WTC11 (cell line): ENCODE results near the gene FAM193B. TPM values are rescaled to one million over a fixed set of nuclear protein-coding genes. Genes with fewer than 3 reads are reported as not detected.

Source experiments
- ELF4 ChIP-seq: sonication (generic); formaldehyde crosslinking; IDR thresholded peaks from 2 replicates; pipeline ENCODE4 v1.8.1; 2022; ENCODE audit warnings: low read depth, mild to moderate bottlenecking, moderate library complexity, missing genetic modification reagents
- EMX1 ChIP-seq: fragments of 250-450 bp; sonication (Bioruptor Pico); IDR thresholded peaks from 2 replicates; pipeline ENCODE4 v1.8.0; 2021; ENCODE audit warnings: mild to moderate bottlenecking
- ESRRA ChIP-seq: sonication (generic); formaldehyde crosslinking; IDR thresholded peaks from 2 replicates; pipeline ENCODE4 v1.8.1; 2022; ENCODE audit warnings: mild to moderate bottlenecking, missing genetic modification reagents, borderline replicate concordance
- FOXK1 ChIP-seq: sonication (generic); formaldehyde crosslinking; IDR thresholded peaks from 2 replicates; pipeline ENCODE4 v1.8.0; 2022; ENCODE audit warnings: mild to moderate bottlenecking, moderate library complexity, missing genetic modification reagents
- GABPB1 ChIP-seq: sonication (generic); formaldehyde crosslinking; IDR thresholded peaks from 2 replicates; pipeline ENCODE4 v1.8.1; 2023; ENCODE audit warnings: mild to moderate bottlenecking, missing genetic modification reagents
- MYBL2 ChIP-seq: sonication (generic); formaldehyde crosslinking; IDR thresholded peaks from 2 replicates; pipeline ENCODE4 v1.8.1; 2023; ENCODE audit warnings: mild to moderate bottlenecking, moderate library complexity, missing genetic modification reagents
- NFATC4 ChIP-seq: fragments of 250-450 bp; sonication (Bioruptor Pico); IDR thresholded peaks from 2 replicates; pipeline ENCODE4 v1.9.0; 2021; ENCODE audit warnings: mild to moderate bottlenecking
- NFE2L1 ChIP-seq: sonication (generic); formaldehyde crosslinking; IDR thresholded peaks from 2 replicates; pipeline ENCODE4 v1.8.1; 2023; ENCODE audit warnings: missing genetic modification reagents
- NR1H2 ChIP-seq: sonication (generic); formaldehyde crosslinking; IDR thresholded peaks from 2 replicates; pipeline ENCODE4 v1.9.0; 2021; ENCODE audit warnings: mild to moderate bottlenecking, moderate library complexity, missing genetic modification reagents
- NR2C2 ChIP-seq: sonication (generic); formaldehyde crosslinking; IDR thresholded peaks from 2 replicates; pipeline ENCODE4 v1.8.0; 2022; ENCODE audit warnings: mild to moderate bottlenecking, missing genetic modification reagents
- TEAD1 ChIP-seq: sonication (generic); formaldehyde crosslinking; IDR thresholded peaks from 2 replicates; pipeline ENCODE4 v1.8.0; 2022; ENCODE audit warnings: mild to moderate bottlenecking, missing genetic modification reagents
- ZNF423 ChIP-seq: fragments of 250-450 bp; sonication (Bioruptor Pico); IDR thresholded peaks from 2 replicates; pipeline ENCODE4 v2.1.2; 2022; ENCODE audit warnings: mild to moderate bottlenecking, moderate library complexity
- total RNA-seq: library from RNA; stranded (reverse); gene quantifications from 3 replicates; pipeline ENCODE4 v1.2.3, GENCODE V29; 2021
- TF ChIP-seq, protein P1 (sequence below): sonication (generic); formaldehyde crosslinking; IDR thresholded peaks from 2 replicates; pipeline ENCODE4 v1.8.1; 2023; ENCODE audit warnings: mild to moderate bottlenecking, missing genetic modification reagents
- TF ChIP-seq, protein P2 (sequence below): fragments of 250-450 bp; sonication (Bioruptor Pico); IDR thresholded peaks from 2 replicates; pipeline ENCODE4 v1.9.0; 2021; ENCODE audit warnings: mild to moderate bottlenecking
- TF ChIP-seq, protein P3 (sequence below): sonication (generic); formaldehyde crosslinking; IDR thresholded peaks from 2 replicates; pipeline ENCODE4 v1.8.1; 2022; ENCODE audit warnings: low read depth, missing genetic modification reagents, borderline replicate concordance
- TF ChIP-seq, protein P4 (sequence below): sonication (generic); formaldehyde crosslinking; IDR thresholded peaks from 2 replicates; pipeline ENCODE4 v1.8.1; 2023; ENCODE audit warnings: mild to moderate bottlenecking, missing genetic modification reagents
- TF ChIP-seq, protein P5 (sequence below): fragments of 250-450 bp; sonication (Bioruptor Pico); IDR thresholded peaks from 2 replicates; pipeline ENCODE4 v1.9.0; 2021; ENCODE audit warnings: mild to moderate bottlenecking
- TF ChIP-seq, protein P6 (sequence below): sonication (generic); formaldehyde crosslinking; IDR thresholded peaks from 2 replicates; pipeline ENCODE4 v1.8.1; 2023; ENCODE audit warnings: mild to moderate bottlenecking, moderate library complexity, missing genetic modification reagents
- TF ChIP-seq, protein P7 (sequence below): sonication (generic); formaldehyde crosslinking; IDR thresholded peaks from 2 replicates; pipeline ENCODE4 v1.8.0; 2022; ENCODE audit warnings: mild to moderate bottlenecking, missing genetic modification reagents
- TF ChIP-seq, protein P8 (sequence below): sonication (generic); formaldehyde crosslinking; IDR thresholded peaks from 2 replicates; pipeline ENCODE4 v1.8.0; 2023; ENCODE audit warnings: missing genetic modification reagents, mild to moderate bottlenecking, borderline replicate concordance

The FAM193B gene
- total RNA-seq, 1 experiment from 2014 or later: 101 TPM

DNA sequence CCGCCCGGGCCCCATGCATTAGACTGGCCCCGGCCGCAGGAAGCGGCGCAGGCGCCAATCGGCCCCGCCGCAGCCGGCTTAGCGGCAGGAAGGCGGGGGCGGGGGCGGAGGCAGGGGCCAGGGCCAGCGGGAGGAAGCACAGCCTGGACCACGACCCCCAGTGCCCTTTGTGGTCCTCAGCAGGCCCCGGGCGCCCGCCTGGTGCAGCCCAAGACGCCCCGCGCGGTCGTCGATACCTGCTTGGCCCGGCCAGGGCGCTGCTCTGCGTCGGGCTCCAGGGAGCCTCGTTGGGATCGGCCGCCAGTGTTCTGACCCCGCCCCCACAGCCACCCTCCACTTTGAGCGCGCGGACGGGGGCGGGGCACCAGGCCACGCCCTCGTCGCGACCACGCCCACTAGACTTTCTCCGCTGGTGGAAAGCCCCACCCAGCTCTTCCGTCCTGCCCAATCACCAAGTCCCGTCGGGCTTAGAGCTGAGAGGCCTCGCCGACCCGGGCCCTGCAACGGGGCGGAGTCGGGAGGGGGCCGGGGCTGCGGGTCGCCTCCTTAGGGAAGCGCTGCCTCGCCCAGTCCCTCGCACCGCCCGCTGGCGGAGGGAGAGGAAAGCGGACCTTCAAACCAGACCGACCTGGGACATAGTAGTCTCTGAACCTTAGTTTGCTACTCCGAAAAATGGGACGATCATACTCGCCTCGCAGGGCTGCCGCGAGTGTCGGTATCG is 56.9 kb downstream of the FAM193B start, which contains the start of gene PDLIM7 (continued):
- TF ChIP-seq EMX1 (CRISPR knock-in tag): no peak
- TF ChIP-seq ZNF423 (CRISPR knock-in tag): peak; percentile 52; the same call in 1 of the 2 replicates
- peak; percentile 4; the same call in 1 of the 2 replicates for TF ChIP-seq FOXK1 (CRISPR knock-in tag)
- TF ChIP-seq, protein P1, sequence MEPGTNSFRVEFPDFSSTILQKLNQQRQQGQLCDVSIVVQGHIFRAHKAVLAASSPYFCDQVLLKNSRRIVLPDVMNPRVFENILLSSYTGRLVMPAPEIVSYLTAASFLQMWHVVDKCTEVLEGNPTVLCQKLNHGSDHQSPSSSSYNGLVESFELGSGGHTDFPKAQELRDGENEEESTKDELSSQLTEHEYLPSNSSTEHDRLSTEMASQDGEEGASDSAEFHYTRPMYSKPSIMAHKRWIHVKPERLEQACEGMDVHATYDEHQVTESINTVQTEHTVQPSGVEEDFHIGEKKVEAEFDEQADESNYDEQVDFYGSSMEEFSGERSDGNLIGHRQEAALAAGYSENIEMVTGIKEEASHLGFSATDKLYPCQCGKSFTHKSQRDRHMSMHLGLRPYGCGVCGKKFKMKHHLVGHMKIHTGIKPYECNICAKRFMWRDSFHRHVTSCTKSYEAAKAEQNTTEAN (CRISPR knock-in tag): 0 out of 2 replicates have a peak, but pooled peaks have one; percentile 1
- TF ChIP-seq ELF4 (CRISPR knock-in tag): peak; percentile 53; the same call in 1 of the 2 replicates
- TF ChIP-seq, protein P2, sequence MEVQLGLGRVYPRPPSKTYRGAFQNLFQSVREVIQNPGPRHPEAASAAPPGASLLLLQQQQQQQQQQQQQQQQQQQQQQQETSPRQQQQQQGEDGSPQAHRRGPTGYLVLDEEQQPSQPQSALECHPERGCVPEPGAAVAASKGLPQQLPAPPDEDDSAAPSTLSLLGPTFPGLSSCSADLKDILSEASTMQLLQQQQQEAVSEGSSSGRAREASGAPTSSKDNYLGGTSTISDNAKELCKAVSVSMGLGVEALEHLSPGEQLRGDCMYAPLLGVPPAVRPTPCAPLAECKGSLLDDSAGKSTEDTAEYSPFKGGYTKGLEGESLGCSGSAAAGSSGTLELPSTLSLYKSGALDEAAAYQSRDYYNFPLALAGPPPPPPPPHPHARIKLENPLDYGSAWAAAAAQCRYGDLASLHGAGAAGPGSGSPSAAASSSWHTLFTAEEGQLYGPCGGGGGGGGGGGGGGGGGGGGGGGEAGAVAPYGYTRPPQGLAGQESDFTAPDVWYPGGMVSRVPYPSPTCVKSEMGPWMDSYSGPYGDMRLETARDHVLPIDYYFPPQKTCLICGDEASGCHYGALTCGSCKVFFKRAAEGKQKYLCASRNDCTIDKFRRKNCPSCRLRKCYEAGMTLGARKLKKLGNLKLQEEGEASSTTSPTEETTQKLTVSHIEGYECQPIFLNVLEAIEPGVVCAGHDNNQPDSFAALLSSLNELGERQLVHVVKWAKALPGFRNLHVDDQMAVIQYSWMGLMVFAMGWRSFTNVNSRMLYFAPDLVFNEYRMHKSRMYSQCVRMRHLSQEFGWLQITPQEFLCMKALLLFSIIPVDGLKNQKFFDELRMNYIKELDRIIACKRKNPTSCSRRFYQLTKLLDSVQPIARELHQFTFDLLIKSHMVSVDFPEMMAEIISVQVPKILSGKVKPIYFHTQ: peak; percentile 84; the same call in 1 of the 2 replicates
- TF ChIP-seq, protein P3, sequence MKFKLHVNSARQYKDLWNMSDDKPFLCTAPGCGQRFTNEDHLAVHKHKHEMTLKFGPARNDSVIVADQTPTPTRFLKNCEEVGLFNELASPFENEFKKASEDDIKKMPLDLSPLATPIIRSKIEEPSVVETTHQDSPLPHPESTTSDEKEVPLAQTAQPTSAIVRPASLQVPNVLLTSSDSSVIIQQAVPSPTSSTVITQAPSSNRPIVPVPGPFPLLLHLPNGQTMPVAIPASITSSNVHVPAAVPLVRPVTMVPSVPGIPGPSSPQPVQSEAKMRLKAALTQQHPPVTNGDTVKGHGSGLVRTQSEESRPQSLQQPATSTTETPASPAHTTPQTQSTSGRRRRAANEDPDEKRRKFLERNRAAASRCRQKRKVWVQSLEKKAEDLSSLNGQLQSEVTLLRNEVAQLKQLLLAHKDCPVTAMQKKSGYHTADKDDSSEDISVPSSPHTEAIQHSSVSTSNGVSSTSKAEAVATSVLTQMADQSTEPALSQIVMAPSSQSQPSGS (CRISPR knock-in tag): no peak
- no peak for TF ChIP-seq NR2C2 (CRISPR knock-in tag)
- TF ChIP-seq NFE2L1 (CRISPR knock-in tag): no peak
- TF ChIP-seq, protein P4, sequence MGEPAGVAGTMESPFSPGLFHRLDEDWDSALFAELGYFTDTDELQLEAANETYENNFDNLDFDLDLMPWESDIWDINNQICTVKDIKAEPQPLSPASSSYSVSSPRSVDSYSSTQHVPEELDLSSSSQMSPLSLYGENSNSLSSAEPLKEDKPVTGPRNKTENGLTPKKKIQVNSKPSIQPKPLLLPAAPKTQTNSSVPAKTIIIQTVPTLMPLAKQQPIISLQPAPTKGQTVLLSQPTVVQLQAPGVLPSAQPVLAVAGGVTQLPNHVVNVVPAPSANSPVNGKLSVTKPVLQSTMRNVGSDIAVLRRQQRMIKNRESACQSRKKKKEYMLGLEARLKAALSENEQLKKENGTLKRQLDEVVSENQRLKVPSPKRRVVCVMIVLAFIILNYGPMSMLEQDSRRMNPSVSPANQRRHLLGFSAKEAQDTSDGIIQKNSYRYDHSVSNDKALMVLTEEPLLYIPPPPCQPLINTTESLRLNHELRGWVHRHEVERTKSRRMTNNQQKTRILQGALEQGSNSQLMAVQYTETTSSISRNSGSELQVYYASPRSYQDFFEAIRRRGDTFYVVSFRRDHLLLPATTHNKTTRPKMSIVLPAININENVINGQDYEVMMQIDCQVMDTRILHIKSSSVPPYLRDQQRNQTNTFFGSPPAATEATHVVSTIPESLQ (CRISPR knock-in tag): no peak
- no peak for TF ChIP-seq ESRRA (CRISPR knock-in tag)
- TF ChIP-seq, protein P5, sequence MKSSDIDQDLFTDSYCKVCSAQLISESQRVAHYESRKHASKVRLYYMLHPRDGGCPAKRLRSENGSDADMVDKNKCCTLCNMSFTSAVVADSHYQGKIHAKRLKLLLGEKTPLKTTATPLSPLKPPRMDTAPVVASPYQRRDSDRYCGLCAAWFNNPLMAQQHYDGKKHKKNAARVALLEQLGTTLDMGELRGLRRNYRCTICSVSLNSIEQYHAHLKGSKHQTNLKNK (CRISPR knock-in tag): no peak
- TF ChIP-seq, protein P6, sequence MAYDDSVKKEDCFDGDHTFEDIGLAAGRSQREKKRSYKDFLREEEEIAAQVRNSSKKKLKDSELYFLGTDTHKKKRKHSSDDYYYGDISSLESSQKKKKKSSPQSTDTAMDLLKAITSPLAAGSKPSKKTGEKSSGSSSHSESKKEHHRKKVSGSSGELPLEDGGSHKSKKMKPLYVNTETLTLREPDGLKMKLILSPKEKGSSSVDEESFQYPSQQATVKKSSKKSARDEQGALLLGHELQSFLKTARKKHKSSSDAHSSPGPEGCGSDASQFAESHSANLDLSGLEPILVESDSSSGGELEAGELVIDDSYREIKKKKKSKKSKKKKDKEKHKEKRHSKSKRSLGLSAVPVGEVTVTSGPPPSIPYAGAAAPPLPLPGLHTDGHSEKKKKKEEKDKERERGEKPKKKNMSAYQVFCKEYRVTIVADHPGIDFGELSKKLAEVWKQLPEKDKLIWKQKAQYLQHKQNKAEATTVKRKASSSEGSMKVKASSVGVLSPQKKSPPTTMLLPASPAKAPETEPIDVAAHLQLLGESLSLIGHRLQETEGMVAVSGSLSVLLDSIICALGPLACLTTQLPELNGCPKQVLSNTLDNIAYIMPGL (CRISPR knock-in tag): peak; percentile 29; the same call in 1 of the 2 replicates
- TF ChIP-seq TEAD1 (CRISPR knock-in tag): 0 out of 2 replicates have a peak, but pooled peaks have one; percentile 16
- TF ChIP-seq NR1H2 (CRISPR knock-in tag): no peak
- TF ChIP-seq MYBL2: peak; percentile 41; the same call in 1 of the 2 replicates
- no peak; the same call in 1 of the 2 replicates for TF ChIP-seq GABPB1 (CRISPR knock-in tag)
- peak; percentile 67; the same call in 1 of the 2 replicates for TF ChIP-seq NFATC4 (CRISPR knock-in tag)
- TF ChIP-seq, protein P7, sequence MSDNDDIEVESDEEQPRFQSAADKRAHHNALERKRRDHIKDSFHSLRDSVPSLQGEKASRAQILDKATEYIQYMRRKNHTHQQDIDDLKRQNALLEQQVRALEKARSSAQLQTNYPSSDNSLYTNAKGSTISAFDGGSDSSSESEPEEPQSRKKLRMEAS (CRISPR knock-in tag): peak; percentile 64
- TF ChIP-seq, protein P8, sequence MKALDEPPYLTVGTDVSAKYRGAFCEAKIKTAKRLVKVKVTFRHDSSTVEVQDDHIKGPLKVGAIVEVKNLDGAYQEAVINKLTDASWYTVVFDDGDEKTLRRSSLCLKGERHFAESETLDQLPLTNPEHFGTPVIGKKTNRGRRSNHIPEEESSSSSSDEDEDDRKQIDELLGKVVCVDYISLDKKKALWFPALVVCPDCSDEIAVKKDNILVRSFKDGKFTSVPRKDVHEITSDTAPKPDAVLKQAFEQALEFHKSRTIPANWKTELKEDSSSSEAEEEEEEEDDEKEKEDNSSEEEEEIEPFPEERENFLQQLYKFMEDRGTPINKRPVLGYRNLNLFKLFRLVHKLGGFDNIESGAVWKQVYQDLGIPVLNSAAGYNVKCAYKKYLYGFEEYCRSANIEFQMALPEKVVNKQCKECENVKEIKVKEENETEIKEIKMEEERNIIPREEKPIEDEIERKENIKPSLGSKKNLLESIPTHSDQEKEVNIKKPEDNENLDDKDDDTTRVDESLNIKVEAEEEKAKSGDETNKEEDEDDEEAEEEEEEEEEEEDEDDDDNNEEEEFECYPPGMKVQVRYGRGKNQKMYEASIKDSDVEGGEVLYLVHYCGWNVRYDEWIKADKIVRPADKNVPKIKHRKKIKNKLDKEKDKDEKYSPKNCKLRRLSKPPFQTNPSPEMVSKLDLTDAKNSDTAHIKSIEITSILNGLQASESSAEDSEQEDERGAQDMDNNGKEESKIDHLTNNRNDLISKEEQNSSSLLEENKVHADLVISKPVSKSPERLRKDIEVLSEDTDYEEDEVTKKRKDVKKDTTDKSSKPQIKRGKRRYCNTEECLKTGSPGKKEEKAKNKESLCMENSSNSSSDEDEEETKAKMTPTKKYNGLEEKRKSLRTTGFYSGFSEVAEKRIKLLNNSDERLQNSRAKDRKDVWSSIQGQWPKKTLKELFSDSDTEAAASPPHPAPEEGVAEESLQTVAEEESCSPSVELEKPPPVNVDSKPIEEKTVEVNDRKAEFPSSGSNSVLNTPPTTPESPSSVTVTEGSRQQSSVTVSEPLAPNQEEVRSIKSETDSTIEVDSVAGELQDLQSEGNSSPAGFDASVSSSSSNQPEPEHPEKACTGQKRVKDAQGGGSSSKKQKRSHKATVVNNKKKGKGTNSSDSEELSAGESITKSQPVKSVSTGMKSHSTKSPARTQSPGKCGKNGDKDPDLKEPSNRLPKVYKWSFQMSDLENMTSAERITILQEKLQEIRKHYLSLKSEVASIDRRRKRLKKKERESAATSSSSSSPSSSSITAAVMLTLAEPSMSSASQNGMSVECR (CRISPR knock-in tag): 0 out of 2 replicates have a peak, but pooled peaks have one; percentile 16
